Measurements from ENCODE around the gene HECW1.
"Not testable (repeated sequence)": the region's sequence is repeated elsewhere in the genome, so short reads cannot be mapped to it uniquely, and the experiment has no call there.

HECW1 gene

GRCh38 chr7:43204081-43204480 lies 91.6 kb downstream of the HECW1 start:
- no peak for DNase-seq (ENCODE audit: low read depth in 1 of 2, low spot score in 1 of 2)

GRCh38 chr7:43205171-43205795 lies 92.8 kb downstream of the HECW1 start:
- no peak for DNase-seq (ENCODE audit: low read depth in 1 of 2, low spot score in 1 of 2)

GRCh38 chr7:43208242-43208641 lies 95.8 kb downstream of the HECW1 start:
- no peak for DNase-seq (ENCODE audit: low read depth in 1 of 2, low spot score in 1 of 2)

- not testable (repeated sequence) for DNase-seq (ENCODE audit: low read depth in 1 of 2, low spot score in 1 of 2)
These were observed 98.1 kb downstream of the HECW1 start for GRCh38 chr7:43210539-43210938.

- no peak for DNase-seq (ENCODE audit: low read depth in 1 of 2, low spot score in 1 of 2)
These were observed 98.8 kb downstream of the HECW1 start for GRCh38 chr7:43211286-43211685.

GRCh38 chr7:43211693-43212092 lies 99.2 kb downstream of the HECW1 start:
- DNase-seq (ENCODE audit: low read depth in 1 of 2, low spot score in 1 of 2), result no peak

GRCh38 chr7:43212921-43213320 lies 100.5 kb downstream of the HECW1 start:
- DNase-seq (ENCODE audit: low read depth in 1 of 2, low spot score in 1 of 2), result no peak

GRCh38 chr7:43215061-43215460 lies 102.6 kb downstream of the HECW1 start:
- DNase-seq (ENCODE audit: low read depth in 1 of 2, low spot score in 1 of 2), result no peak

- no peak for DNase-seq (ENCODE audit: low read depth in 1 of 2, low spot score in 1 of 2)
These were observed 104.6 kb downstream of the HECW1 start for GRCh38 chr7:43217055-43217454.

GRCh38 chr7:43218901-43219300 lies 106.5 kb downstream of the HECW1 start:
- not testable (repeated sequence) for DNase-seq (ENCODE audit: low read depth in 1 of 2, low spot score in 1 of 2)

- DNase-seq (ENCODE audit: low read depth in 1 of 2, low spot score in 1 of 2), result no peak
These were observed 107.8 kb downstream of the HECW1 start for GRCh38 chr7:43220250-43220649.

- DNase-seq (ENCODE audit: low read depth in 1 of 2, low spot score in 1 of 2), result no peak
These were observed 108.3 kb downstream of the HECW1 start for GRCh38 chr7:43220742-43221141.

- DNase-seq (ENCODE audit: low read depth in 1 of 2, low spot score in 1 of 2), result no peak
These were observed 117.4 kb downstream of the HECW1 start for GRCh38 chr7:43229801-43230200.

- no peak for DNase-seq (ENCODE audit: low read depth in 1 of 2, low spot score in 1 of 2)
These were observed 119.9 kb downstream of the HECW1 start for GRCh38 chr7:43232366-43232765.

GRCh38 chr7:43234073-43234472 lies 121.6 kb downstream of the HECW1 start:
- DNase-seq (ENCODE audit: low read depth in 1 of 2, low spot score in 1 of 2), result no peak

- no peak for DNase-seq (ENCODE audit: low read depth in 1 of 2, low spot score in 1 of 2)
These were observed 122.5 kb downstream of the HECW1 start for GRCh38 chr7:43234968-43235367.

- DNase-seq (ENCODE audit: low read depth in 1 of 2, low spot score in 1 of 2), result no peak
These were observed 128.1 kb downstream of the HECW1 start for GRCh38 chr7:43240565-43240964.

- no peak for DNase-seq (ENCODE audit: low read depth in 1 of 2, low spot score in 1 of 2)
These were observed 130.3 kb downstream of the HECW1 start for GRCh38 chr7:43242628-43243255.

- no peak for DNase-seq (ENCODE audit: low read depth in 1 of 2, low spot score in 1 of 2)
These were observed 131.8 kb downstream of the HECW1 start for GRCh38 chr7:43244232-43244631.

- DNase-seq (ENCODE audit: low read depth in 1 of 2, low spot score in 1 of 2), result no peak
These were observed 132.3 kb downstream of the HECW1 start for GRCh38 chr7:43244784-43245183.

- no peak for DNase-seq (ENCODE audit: low read depth in 1 of 2, low spot score in 1 of 2)
These were observed 135.3 kb downstream of the HECW1 start for GRCh38 chr7:43247757-43248156.

- no peak for DNase-seq (ENCODE audit: low read depth in 1 of 2, low spot score in 1 of 2)
These were observed 136.1 kb downstream of the HECW1 start for GRCh38 chr7:43248553-43248952.

All from stimulated activated CD4-positive, alpha-beta T cell treated with anti-CD3 and anti-CD28 coated beads, Interleukin-15, amount 100 ng/mL, for 1 hour (primary cell).